Tibial nerve (tissue), 4 donors: Measurements from ENCODE around the gene CDSN. TPM values are rescaled to one million over a fixed set of nuclear protein-coding genes. Genes with fewer than 3 reads are reported as not detected.

Source experiments
- DNase-seq, 2 donors: peaks; one replicate each; pipeline ENCODE4 v3.0.0-alpha.2; 2019; ENCODE audit warnings: low spot score in 2 of 2
- H3K27ac ChIP-seq, 4 donors: fragments of 200-600 bp; sonication (generic) in 3 of 4; one replicate each; pipeline ENCODE4 v1.5.1; 2017 to 2019; ENCODE audit warnings: mild to moderate bottlenecking in 1 of 4
- H3K27me3 ChIP-seq, 2 donors: fragments of 200-600 bp; sonication (generic) in 1 of 2; one replicate each; pipeline versions ENCODE4 v1.5.1 to v1.6.0; 2017 to 2019
- H3K36me3 ChIP-seq, 3 donors: fragments of 200-600 bp; sonication (generic); one replicate each; pipeline ENCODE4 v1.5.1; 2018 to 2019
- H3K4me1 ChIP-seq, 4 donors: fragments of 200-600 bp; sonication (generic) in 3 of 4; one replicate each; pipeline ENCODE4 v1.5.1; 2017 to 2019
- H3K4me3 ChIP-seq, 4 donors: fragments of 200-600 bp; sonication (generic) in 3 of 4; one replicate each; pipeline ENCODE4 v1.5.1; 2017 to 2019; ENCODE audit warnings: mild to moderate bottlenecking in 1 of 4, moderate library complexity in 1 of 4
- H3K9me3 ChIP-seq, 4 donors: fragments of 200-600 bp; sonication (generic) in 3 of 4; one replicate each; pipeline ENCODE4 v1.5.1; 2017 to 2019
- EP300 ChIP-seq, 2 donors: sonication (generic); formaldehyde crosslinking; IDR thresholded peaks; one replicate each; pipeline ENCODE4 v1.6.1; 2017; ENCODE audit warnings: antibody characterized with exemption in 2 of 2, mild to moderate bottlenecking in 1 of 2
- POLR2A ChIP-seq, 2 donors: fragments of 450-650 bp; IDR thresholded peaks; one replicate each; pipeline ENCODE4 v1.6.1; 2017; ENCODE audit warnings: antibody characterized with exemption in 2 of 2, mild to moderate bottlenecking in 2 of 2, moderate library complexity in 2 of 2
- WGBS, 2 donors: methylation state at CpG; one replicate each; pipeline ENCODE4 v1.1.5; 2018; 5-methylcytosine and 5-hydroxymethylcytosine counted together
- total RNA-seq, 4 donors: library from RNA; depleted of rRNA; stranded (reverse); fragments of >200 nt; gene quantifications; one replicate each; pipeline ENCODE4 v1.1.0, GENCODE V29; 2016
- TF ChIP-seq, protein P1 (sequence below), 5 experiments: fragments of 200-600 bp in 3 of 5; fragments of 450-650 bp in 2 of 5; sonication (generic) in 3 of 5; IDR thresholded peaks; one replicate each; pipeline ENCODE4 v1.5.1; 2016 to 2019; ENCODE audit warnings: antibody characterized with exemption in 5 of 5, mild to moderate bottlenecking in 3 of 5, moderate library complexity in 2 of 5

The CDSN gene
- total RNA-seq, 4 donors from 2014 or later = not detected

DNA sequence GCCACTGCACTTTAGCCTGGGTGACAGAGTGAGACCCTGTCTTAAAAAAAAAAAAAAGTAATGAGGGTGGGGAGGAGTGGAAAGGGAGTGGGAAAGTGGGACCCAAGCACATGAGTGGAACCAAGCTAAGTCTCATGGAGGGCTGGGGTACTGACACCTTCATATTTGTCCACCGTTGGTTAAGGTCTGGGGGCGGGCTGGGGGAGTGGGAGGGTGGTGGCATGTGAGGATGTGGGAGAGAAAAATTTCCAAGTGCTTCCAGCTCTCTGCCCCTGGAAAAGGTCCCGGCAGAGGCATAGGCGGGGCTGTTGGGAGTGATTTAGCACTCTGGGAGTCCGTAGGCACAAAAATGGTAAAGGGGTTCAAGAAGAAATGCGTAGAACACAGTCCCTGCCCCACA, 12.6 kb upstream of the CDSN start:
- Histone ChIP-seq H3K36me3 (no peaks in the 10 kb centered on the region), H3K4me1 (peaks cover 0 to 4% (median 0%) of the 10 kb centered on the region in 4 donors), H3K27ac (no peak overlapping the region), H3K9me3 (no peaks in the 10 kb centered on the region), H3K27me3 (no peaks in the 10 kb centered on the region), H3K4me3 (no peak overlapping the region)
- TF ChIP-seq, protein P1, sequence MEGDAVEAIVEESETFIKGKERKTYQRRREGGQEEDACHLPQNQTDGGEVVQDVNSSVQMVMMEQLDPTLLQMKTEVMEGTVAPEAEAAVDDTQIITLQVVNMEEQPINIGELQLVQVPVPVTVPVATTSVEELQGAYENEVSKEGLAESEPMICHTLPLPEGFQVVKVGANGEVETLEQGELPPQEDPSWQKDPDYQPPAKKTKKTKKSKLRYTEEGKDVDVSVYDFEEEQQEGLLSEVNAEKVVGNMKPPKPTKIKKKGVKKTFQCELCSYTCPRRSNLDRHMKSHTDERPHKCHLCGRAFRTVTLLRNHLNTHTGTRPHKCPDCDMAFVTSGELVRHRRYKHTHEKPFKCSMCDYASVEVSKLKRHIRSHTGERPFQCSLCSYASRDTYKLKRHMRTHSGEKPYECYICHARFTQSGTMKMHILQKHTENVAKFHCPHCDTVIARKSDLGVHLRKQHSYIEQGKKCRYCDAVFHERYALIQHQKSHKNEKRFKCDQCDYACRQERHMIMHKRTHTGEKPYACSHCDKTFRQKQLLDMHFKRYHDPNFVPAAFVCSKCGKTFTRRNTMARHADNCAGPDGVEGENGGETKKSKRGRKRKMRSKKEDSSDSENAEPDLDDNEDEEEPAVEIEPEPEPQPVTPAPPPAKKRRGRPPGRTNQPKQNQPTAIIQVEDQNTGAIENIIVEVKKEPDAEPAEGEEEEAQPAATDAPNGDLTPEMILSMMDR (IDR thresholded peaks at IDR 0.05) = no peak
- no peak for TF ChIP-seq POLR2A (IDR thresholded peaks at IDR 0.05)
- TF ChIP-seq EP300 (IDR thresholded peaks at IDR 0.05) = no peak
- WGBS, 2 donors = 57 to 63% methylated on average over 6 of the region's 6 CpGs
- DNase-seq = no peak

DNA sequence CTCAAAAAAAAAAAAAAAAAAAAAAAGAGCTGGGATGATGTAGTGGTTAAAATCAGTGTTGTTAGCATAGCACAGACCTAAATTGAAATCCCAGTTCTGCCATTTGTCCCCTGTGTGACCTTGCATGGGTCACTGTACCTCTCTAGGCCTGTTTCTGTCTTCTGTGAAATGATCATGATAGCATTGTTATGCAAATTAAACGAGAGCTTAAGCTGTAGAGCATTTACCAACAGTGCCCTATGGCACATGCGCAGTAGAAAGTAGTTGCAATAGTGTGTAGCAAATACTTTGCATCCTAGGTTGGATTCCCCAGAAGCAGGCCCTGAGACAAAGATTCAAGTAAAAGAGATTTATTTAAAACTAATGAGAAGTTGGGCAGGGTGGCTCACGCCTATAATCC, 11.3 kb upstream of the CDSN start:
- no peak for TF ChIP-seq EP300 (IDR thresholded peaks at IDR 0.05)
- TF ChIP-seq POLR2A (IDR thresholded peaks at IDR 0.05) = no peak
- TF ChIP-seq, protein P1 (IDR thresholded peaks at IDR 0.05) = no peak
- no peaks in the 10 kb centered on the region for H3K36me3 ChIP-seq
- no peaks in the 10 kb centered on the region for H3K9me3 ChIP-seq
- no peak overlapping the region for H3K27ac ChIP-seq
- H3K27me3 ChIP-seq = no peaks in the 10 kb centered on the region
- no peak for DNase-seq
- no peak overlapping the region for H3K4me3 ChIP-seq
- 88 to 89% methylated on average over 3 of the region's 3 CpGs for WGBS, 2 donors
- no peaks in the 10 kb centered on the region for H3K4me1 ChIP-seq

DNA sequence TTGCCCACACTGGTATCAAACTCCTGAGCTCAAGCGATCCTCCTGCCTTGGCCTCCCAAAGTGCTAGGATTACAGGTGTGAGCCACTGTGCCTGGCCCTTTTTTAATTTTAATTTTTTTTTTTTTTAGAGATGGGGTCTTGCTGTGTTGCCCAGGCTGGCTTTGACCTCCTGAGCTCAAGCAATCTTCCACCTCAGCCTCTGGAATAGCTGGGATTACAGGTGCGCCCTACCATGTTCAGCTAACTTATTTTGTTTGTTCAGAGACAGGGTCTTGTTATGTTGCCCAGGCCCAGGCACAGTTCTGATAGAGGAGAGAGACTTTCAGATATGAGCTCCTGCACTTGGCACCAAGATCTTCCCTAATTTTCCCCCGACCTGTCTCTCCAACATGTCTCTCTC, 10.5 kb upstream of the CDSN start:
- DNase-seq = no peak
- no peaks in the 10 kb centered on the region for H3K4me1 ChIP-seq
- no peaks in the 10 kb centered on the region for H3K9me3 ChIP-seq
- H3K36me3 ChIP-seq = no peaks in the 10 kb centered on the region
- 91 to 94% methylated on average over 3 of the region's 3 CpGs for WGBS, 2 donors
- no peak overlapping the region for H3K4me3 ChIP-seq
- TF ChIP-seq POLR2A (IDR thresholded peaks at IDR 0.05) (no peak), EP300 (IDR thresholded peaks at IDR 0.05) (no peak)
- TF ChIP-seq, protein P1 (IDR thresholded peaks at IDR 0.05) = no peak
- no peak overlapping the region for H3K27ac ChIP-seq
- H3K27me3 ChIP-seq = no peaks in the 10 kb centered on the region

DNA sequence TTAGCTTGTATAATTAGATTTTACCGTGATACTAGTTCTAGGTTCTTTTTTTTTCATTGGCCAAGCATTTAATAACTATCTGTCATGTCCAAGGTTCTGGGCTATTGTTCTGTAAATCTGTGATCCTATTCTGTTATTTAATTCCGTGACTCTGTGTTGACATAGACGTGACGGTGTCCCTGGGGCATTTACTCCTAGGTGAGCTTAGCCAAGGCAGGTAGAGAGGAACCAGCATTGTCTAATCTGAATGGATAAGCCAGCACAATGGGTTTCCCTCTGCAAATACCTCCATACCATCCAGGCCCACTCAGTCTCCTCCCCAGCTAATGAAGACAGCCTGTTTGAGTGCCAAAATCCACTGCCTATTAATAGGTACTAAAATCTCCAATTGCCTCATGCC, 8.9 kb upstream of the CDSN start:
- no peak overlapping the region for H3K4me3 ChIP-seq
- no peaks in the 10 kb centered on the region for H3K36me3 ChIP-seq
- TF ChIP-seq POLR2A (IDR thresholded peaks at IDR 0.05) (no peak), EP300 (IDR thresholded peaks at IDR 0.05) (no peak)
- TF ChIP-seq, protein P1 (IDR thresholded peaks at IDR 0.05) = no peak
- peaks cover 0 to 8% (median 0%) of the 10 kb centered on the region in 4 donors for H3K4me1 ChIP-seq
- no peak for DNase-seq
- no peaks in the 10 kb centered on the region for H3K9me3 ChIP-seq
- no peak overlapping the region for H3K27ac ChIP-seq
- H3K27me3 ChIP-seq = no peaks in the 10 kb centered on the region
- 57 to 61% methylated on average over 4 of the region's 4 CpGs for WGBS, 2 donors

DNA sequence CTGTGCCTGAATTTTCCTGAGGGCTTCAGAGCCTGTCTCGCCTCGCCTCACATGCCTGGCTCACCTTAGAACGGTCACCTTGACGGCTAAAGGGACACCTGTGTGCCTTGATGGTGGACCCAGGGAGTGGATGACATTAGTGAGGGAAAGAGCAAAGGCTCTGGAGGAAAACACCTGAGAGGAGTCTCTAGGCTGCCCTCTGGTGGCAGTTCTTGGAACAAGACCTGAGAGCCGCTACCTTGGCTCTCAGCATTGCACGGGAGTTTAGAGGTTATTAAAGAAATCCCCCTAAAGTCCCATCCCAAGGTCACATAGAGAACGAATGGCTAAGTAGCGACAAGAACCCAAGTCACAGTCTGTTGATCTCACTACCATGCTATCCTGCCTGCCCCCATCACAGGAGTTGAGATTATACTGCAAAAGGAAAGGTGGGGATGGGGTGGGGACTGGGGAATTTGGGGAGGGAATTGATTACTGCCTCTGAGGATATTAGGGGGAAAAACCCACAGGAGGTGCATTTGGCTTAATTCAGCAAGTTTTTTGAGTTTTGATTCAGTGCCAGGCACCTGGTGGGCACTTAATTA, 7.9 kb upstream of the CDSN start:
- Histone ChIP-seq H3K4me1 (peaks cover 0 to 8% (median 0%) of the 10 kb centered on the region in 4 donors), H3K4me3 (no peak overlapping the region), H3K36me3 (no peaks in the 10 kb centered on the region), H3K27me3 (no peaks in the 10 kb centered on the region), H3K9me3 (no peaks in the 10 kb centered on the region), H3K27ac (no peak overlapping the region)
- 11 to 12% methylated on average over 8 of the region's 8 CpGs for WGBS, 2 donors
- peak; percentile 34 to 74 for DNase-seq
- TF ChIP-seq, protein P1 (IDR thresholded peaks at IDR 0.05) = peak; percentile 62 to 87 (median 84)
- no peak for TF ChIP-seq POLR2A (IDR thresholded peaks at IDR 0.05)
